Umbilical cord (tissue), 2 donors: ENCODE results near the gene BTBD9. TPM values are rescaled to one million over a fixed set of nuclear protein-coding genes. Genes with fewer than 3 reads are reported as not detected.

Source experiments
- DNase-seq: peaks from one replicate; pipeline ENCODE4 v3.0.0-alpha.2; 2015; ENCODE audit warnings: low spot score
- total RNA-seq: library from RNA; depleted of rRNA; stranded (reverse); fragments of >200 nt; gene quantifications from one replicate; pipeline ENCODE4 v1.2.3, GENCODE V29; 2014; ENCODE audit warnings: low replicate concordance; ENCODE audit not compliant: insufficient read depth

Gene BTBD9
- total RNA-seq, 1 donor from 2014 or later = 7.0 TPM

DNA sequence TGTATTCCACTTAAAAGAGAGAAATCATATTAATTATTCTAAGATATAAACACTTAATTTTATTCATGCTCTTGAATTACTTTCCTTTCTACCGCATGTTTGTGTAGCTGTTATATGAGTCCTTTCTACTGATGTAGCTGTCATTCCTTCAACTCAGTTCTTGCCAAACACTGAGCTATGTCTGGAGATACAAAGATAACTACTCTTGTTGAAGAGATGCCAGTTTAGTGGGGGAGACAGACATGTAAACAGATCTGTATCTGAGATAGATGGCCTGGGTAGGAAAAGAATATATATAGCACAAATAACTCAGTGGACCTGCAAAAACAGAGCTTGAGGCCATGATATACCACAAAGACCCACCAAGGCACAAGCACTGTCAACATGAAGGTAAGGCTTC is 157.3 kb downstream of the BTBD9 start:
- DNase-seq = peak; percentile 62

DNA sequence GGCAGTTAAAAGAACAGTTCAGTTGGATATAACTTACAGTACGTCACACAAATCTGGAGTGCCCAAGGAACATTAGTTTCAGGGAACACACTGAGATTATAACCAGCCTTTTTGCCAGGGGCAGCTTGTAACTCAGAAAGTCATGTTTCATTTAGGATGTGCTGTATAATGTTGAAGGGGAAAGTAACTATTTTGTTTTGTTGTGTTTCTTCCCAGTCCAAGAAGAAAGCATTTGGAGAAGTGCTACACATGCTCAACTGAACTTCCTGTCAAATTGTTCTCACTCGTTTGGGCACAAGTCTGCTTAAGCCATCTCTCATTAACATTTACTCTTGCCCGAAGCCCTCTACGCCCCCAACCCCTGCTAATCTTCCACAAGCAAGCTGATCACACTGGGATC is 157.9 kb downstream of the BTBD9 start:
- no peak for DNase-seq

DNA sequence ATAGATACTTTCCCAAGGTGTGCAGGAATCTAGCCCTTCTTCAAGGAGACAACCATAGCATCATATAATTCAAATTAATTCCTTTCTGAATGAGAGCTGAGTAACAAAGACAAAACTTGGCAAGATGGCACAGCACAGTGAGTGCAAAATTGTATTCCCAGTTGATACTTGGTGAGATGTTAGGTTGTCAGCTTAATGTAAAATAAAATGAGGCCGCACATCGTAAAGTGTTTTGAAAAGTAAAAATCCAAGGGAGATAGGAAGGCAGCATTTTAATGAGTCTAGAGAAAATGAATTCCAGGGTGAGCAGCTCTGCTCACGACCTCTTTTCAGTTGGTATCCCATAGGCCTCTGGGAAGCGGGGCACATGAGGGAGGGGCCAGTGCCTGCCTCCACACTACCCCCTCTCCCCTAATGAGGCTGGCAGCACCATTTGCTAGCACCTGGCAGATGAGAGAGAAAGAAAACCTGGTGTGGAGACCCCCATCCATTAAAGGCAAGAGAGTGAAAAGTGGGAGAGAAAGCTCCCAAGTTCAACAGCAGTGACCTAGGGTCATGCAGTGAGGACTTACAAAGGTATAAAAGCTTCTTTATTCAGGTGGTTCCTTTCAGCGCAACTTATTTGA is 158.4 kb downstream of the BTBD9 start:
- no peak for DNase-seq

DNA sequence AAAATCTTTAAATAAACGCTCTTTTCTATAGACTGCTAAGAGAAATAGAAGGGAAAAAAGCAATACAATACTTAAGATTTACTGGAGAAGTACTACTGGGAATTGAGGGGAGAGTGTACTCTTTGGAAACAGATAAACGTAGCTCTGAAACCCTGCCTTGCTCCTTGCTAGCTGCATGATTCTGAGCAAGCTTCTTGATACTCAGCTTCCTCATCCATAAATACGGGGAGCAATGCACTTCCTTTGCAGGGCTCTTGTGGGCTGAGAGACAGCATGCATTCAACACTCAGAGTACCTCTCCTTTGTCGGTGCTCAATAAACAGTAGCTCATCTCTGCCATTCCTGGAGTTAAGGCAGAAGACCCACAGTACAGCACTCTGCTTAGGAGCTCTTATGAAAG is 159.7 kb downstream of the BTBD9 start:
- no peak for DNase-seq

DNA sequence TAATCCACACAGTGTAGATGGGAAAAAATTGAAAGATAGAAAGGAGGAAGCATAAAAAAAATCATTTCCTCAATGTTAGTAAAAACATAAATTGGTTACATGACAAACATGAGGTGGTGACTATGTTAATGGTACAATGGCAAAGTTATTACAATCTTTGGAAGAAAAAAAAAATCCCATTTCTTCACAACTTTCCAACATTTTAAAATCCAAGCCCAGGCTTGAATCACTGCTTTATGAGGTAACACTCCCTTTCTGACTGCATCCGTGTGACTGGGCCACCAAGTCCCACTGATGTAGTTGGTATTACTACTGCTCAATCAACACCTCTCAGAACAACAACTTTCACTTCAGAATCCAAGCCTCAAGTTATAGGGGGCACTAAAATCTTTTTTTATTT is 160.4 kb downstream of the BTBD9 start:
- DNase-seq = no peak

DNA sequence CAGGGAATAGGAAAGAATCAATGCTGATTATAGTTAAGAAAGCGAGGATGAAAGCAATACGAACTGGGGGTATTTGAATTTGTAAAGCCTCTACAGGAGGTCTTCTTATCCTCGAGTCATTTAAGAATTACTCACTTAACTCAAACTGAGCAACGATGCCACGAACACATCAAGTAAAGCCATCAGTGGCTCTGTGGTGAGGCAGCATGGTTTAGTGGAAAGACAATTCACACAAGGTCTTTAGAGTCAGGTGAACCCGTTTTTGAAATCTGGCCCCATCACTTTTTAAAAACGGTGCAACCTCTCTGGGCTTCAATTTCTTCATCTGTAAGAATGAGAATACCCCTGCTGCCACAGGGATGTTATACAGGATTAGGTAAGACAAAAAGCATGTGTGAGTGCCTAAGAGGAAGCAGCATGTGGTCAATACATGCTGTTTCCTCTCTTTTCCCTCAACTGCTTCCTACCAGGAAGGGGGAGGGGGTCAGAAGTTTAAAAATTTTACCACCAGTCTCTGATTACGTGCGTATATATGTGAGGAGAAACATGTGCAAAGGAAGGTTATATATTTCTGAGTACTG is 162.0 kb downstream of the BTBD9 start:
- no peak for DNase-seq

DNA sequence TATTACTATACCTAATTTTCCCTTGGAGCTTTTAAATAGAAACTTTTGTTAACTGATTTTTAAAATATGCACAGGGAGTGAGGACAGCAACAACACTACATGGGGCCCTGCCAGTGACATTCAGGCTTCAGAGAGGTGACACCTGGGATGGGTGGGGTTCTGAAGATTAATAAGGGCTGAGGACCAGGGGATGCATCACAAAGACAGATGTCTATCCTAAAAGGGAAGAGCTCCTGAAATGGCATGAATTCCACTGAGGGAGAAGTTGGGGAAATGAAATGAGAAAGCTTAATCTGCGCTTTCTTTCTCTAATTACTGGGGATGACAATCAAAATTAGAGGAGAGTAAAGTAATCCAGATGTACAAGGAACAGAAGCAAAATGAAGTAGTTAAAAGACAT is 162.8 kb downstream of the BTBD9 start:
- no peak for DNase-seq

DNA sequence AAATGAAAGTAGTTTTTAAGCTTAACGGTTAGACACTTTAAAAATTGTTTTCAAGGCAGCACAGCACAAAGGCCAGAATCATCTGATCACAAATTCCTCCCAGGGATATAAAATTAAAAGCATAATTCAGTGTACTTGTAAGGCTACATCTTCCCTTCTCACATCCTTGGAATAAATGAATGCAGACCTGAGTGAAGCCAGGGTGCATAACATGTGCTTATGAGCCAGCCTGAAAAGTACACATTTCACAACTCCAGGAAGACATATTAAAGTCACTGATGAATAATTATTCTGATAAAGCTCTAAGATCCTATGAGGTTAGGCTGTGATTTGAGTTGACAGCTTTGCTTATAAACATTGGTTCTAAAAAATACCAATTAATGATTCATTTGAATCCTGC is 163.6 kb downstream of the BTBD9 start:
- DNase-seq = no peak

DNA sequence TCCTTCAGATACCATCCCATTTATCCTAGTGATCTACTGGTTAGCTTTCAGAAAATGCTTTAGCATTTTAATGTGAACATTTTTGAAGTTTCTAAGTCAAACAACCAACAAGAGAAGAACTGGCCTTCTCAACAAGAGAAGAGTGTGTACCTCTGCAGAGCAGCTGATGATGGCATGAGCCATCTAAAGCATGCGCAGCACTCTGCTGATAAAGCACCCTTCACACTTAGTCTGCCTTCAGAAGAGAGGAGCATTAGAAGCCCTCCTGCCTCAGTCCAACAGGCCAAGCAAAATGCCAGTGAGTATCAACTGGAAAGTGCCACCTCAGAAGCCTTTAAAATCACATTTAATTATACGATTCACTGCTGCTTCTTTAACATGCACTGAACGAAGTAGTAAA is 169.2 kb downstream of the BTBD9 start:
- no peak for DNase-seq

DNA sequence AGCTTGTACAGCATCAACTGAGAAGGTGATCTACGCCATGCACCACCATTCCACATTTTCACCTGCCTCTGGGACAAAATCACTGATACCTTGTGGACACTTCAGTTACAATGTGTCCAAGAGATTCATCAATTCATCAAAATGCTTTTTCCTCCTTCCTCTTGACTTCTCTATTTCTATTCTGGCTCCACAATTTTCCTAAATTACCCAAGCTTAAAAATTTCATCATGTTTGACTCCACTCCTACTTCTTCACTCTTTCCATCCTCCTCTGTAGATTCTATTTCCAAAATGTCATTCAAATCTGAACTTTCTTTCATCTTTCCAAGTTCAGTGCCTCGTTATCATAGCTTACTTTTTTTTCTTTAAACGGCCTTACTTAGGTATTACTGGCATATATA is 172.2 kb downstream of the BTBD9 start:
- DNase-seq = no peak

DNA sequence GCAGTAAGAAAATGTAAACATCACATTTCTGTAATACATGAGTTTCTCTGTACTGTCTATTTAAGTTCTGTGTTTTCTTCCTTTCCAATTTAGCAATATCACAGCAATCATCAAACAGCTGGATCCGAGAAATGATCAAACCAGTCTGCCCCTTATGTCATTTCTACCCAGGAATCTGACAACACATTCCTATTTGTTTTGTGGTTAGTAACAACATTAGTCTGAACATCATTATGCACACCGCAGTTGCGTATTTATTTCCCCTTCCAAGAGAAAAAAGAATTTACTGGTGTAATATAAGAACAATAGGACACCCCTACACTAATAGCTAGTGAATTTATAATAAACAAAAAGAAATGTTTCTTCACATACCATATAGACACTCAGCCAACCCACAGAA is 179.5 kb downstream of the BTBD9 start:
- DNase-seq = no peak

DNA sequence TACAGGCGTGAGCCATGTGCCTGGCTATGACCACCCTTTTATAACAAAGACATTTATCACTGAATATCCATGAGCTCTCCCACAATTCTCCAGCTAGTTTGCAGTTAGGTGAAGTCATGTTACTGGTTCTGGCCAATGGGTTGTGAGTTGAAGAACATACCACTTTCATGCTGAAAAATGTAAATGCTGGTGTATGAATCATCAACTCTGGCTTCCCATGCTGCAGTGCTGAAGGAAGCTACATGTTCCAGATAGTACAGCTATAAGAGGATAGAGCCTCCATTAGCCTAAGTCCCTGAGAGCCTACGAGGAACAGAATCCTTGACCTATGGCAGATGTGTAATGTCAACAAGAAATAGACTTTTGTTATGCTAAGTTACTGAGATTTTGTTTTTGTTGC is 180.4 kb downstream of the BTBD9 start:
- DNase-seq = peak; percentile 21

DNA sequence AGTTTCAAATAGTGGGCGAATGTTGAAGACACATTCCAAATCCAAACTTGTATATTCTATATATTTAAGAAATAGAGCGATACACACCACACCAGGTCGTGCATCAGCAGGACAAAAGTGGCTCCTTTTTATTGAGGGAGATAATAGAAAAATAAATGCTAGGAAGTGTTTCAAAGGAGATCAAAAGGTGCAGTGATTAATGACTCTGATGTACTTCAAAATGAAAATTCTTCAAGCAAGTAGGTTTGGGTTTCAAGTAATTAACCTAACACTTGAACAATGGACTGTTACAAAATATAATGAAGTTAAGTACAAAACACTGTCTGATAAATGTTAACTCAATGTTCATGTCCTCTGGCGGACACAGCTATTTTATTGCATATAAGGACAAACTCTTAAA is 185.9 kb downstream of the BTBD9 start:
- no peak for DNase-seq

DNA sequence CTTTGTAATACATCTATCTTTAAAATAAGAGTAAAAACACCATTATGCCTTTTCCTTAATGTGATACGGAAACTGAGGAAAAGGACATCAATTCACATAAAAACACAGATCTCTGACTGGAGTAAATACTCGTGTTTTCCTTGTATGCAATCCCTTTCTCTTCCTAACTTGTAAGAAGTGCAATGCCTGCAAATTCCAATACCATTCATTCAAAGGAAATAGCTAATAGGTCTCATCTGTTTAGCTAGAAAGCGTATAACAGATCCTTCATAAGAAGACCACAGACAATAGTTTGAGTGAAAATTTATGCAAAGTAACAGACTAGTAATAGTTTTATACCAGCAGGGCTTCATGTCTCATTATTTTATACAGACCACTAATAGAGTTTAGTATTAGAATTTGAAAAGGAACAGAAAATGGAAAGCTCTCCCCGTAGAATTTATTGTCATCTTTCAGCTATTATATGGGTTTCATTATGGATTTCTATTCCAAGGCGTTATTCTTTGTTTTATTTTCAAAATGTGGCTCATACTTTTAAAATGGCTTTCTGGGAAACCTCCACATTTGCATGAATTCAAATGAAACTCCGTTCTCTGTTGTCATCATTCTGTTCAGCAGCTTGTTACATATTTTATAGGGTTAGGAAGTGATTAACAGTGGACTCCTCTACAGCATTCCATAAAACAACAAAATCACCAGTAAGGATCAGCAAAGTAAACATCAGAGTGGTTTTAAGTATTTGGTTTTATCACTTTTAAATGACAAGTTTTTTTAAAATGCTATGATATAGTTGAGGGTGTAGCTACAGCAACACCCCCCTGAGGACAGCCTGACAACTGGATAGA is 186.7 kb downstream of the BTBD9 start:
- DNase-seq = no peak

DNA sequence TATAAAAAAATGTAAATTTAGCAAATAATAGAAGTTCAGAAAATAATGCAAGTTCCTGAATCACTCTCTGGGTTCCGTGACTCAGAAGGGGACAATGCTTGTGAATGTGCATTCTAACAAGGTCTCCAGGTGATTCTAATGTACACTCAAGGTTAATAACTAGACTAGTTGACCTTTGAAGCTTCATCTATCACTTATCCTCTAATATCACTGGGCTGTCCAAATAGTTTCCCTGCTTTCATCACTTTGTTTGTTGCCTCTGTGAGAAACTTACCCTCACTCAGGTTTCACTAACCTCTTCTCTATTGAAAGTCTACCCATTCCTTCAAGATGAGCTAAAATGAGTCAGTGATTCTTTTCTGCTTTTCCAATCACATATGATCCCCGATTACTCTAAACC is 189.0 kb downstream of the BTBD9 start:
- no peak for DNase-seq

DNA sequence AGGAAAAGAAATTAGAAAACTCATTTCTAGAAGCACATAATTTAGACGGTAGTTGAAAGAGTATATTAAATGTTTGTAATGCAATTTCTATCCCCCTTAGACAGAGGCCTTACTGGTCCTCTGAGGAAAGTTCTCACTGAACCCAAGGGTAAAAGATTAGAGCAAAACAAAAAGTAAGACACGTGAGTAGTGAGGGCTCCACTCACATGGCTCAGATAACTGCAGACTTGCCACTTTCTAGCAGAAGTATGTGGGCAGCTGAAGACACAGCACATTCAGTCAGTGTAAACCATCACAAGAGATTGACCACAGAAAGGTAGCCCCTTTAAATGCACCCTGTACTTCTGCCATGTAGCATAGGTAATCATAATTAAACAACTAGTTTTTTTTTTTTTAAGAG is 193.8 kb downstream of the BTBD9 start:
- no peak for DNase-seq

DNA sequence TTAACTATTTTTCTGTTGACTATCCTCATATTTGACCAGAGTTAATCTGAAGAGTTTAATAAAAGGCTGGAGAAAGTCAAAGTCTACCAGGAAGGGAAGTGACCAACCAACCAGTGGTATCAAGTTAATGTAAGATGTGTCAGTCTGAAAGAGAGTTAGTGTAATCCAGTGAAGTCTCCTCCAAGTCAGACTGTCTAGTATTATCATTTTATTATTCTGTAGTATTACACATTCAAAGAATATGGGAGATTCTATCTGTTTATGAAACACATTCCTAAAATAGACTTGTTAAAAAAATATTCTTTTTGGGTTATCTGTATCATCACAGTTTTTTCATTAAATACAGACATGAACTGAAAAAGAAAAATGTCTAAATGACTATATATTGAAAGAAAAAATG is 194.4 kb downstream of the BTBD9 start:
- DNase-seq = no peak

DNA sequence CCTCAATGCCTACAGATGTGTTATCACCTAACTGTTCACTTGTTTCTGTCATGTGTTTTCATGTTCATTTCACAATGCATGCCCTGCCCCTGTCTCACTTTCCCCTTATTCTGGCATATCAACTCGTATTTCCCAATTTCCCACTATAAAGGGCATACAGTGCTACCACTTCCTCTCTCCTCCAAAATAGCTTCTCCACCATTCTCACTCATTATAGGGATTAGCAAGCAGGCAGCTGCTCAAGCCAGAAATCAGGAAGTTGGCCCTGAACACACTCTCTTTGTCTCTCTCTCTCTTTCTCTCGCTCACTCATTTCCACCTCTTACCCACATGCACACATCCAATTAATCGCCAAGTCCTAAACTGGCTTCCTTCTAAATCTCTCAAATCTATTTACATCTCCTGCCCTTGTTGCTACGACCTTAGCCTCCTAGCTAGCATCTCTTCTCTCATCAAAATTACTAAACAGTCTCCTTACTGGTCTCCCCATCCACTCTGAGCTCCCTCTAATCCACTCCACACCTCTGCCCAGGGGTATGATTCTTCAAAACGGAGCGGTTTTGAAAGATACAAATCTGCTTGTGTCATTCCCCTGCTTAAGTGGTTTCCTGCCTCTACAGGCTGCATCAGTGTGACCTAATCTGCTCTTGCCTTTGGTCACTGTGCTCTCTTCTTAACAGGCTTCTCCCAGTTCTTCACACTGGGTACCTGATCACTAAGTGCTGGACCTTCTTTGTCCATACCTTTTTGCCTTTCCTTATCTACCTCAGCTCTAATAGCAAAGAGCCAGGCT is 196.2 kb downstream of the BTBD9 start:
- no peak for DNase-seq

DNA sequence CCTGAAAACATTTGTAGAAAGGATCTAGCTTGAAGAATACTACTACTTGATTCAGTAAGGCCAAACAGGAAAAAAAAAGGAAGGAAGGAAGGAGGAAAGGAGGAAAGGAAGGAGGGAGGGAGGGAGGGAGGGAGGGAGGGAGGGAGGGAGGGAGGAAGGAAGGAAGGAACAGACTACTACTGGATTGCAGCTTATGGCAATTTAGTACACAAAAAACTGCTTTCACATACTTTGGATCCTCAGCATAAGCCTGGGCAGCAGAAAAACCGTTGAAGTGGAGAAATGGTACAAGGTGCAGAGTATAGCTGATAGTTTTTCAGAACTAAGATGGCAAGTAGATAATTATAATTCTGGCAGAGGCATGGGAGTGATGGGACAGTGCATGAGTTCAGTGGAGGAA is 201.6 kb downstream of the BTBD9 start:
- DNase-seq = no peak

DNA sequence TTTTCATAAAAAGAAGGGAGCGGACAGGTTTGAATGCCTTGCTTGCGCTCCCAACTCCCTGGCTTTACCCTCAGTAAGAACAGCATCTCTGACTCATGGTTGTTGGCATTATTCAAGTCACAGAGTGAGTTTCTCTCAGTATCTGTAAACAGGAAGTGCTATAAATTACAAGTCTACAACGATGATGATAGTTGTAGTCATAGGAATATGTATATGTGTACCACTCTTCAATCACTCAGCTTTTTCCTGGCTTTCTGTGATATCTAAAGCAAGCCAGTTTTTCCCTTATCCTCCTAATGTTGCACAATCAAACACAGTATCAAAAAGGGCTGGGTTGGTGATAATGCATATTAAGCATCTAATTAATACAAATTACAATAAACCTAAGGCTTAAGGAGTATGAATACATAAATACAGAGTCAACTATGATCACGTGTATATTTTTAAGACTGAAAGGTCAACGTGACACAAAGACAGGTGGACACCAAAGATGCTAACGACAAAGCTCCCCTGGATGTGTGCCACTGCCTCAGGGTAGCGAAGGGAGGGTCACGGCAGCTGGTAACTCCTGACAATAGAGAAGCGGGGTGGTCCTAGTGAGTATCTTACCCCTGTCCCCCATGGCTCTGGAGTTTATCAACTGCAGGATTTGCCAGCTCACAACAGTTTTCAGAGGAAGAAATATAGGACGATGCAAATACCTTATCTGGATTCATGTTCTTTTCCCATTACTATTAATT is 202.8 kb downstream of the BTBD9 start:
- DNase-seq = peak; percentile 54

DNA sequence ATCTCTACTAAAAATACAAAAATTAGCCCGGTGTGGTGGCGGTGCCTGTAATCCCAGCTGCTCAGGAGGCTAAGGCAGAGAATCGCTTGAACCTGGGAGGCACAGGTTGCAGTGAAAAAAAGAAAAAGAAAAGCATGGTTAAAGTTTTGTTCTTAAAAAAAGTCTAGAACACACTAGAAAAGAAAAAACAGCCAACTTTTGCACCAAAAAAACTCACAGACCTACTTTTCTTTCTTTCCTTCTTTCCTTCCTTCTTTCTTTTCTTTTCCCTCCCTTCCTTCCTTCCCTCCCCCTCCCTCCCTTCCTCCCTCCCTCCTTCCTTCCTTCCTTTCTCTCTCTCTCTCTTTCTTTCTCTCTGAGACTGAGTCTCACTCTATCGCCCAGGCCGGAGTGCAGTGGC is 204.4 kb downstream of the BTBD9 start:
- DNase-seq = no peak

DNA sequence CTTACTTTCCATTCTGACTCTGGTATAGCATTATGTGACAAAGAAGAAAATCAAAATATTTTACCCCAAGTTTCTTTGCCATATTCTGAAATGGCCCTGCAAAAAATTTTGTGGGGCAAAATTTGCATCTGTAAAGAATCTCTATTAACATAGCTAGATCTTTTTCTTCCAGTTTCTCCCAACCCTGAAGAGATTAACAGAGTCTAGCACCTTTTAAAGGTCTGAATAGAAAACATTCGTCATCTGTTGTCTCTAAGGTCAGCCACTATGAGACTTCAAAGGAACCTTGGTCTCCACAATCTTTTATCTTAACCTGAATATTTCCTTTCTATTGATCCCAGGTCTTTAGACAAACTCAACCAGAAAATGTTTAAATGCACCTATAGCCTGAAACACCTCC is 205.7 kb downstream of the BTBD9 start:
- no peak for DNase-seq
